HG03432 (cell line): Measurements from ENCODE around the gene MED13L.

Source experiments
- ATAC-seq: cut with Tn5 transposase; IDR thresholded peaks from one replicate; pipeline ENCODE4 v1.9.1; 2021; ENCODE audit warnings: mild to moderate bottlenecking, moderate library complexity; ENCODE audit not compliant: unreplicated experiment

MED13L gene

GRCh38 chr12:116216022-116216756 is 61.3 kb downstream of the MED13L start:
- ATAC-seq, result no peak

- ATAC-seq, result no peak
Measured at GRCh38 chr12:116215023-116215422, 62.5 kb downstream of the MED13L start.

- ATAC-seq, result no peak
Measured at GRCh38 chr12:116213885-116214527, 63.5 kb downstream of the MED13L start.

- no peak for ATAC-seq
Measured at GRCh38 chr12:116213014-116213413, 64.5 kb downstream of the MED13L start.

GRCh38 chr12:116210762-116211161 is 66.7 kb downstream of the MED13L start:
- no peak for ATAC-seq

- no peak for ATAC-seq
Measured at GRCh38 chr12:116210131-116210530, 67.4 kb downstream of the MED13L start.

- ATAC-seq, result no peak
Measured at GRCh38 chr12:116209503-116209902, 68.0 kb downstream of the MED13L start.

- ATAC-seq, result no peak
Measured at GRCh38 chr12:116207274-116207673, 70.2 kb downstream of the MED13L start.

- ATAC-seq, result no peak
Measured at GRCh38 chr12:116206828-116207227, 70.7 kb downstream of the MED13L start.

GRCh38 chr12:116204785-116205184 is 72.7 kb downstream of the MED13L start:
- no peak for ATAC-seq

- ATAC-seq, result no peak
Measured at GRCh38 chr12:116204169-116204568, 73.3 kb downstream of the MED13L start.

GRCh38 chr12:116202940-116203339 is 74.6 kb downstream of the MED13L start:
- ATAC-seq, result no peak

GRCh38 chr12:116202433-116202832 is 75.1 kb downstream of the MED13L start:
- ATAC-seq, result no peak

- no peak for ATAC-seq
Measured at GRCh38 chr12:116201908-116202307, 75.6 kb downstream of the MED13L start.

- no peak for ATAC-seq
Measured at GRCh38 chr12:116201359-116201758, 76.1 kb downstream of the MED13L start.

GRCh38 chr12:116200812-116201211 is 76.7 kb downstream of the MED13L start:
- no peak for ATAC-seq

GRCh38 chr12:116199160-116199706 is 78.3 kb downstream of the MED13L start:
- no peak for ATAC-seq

- no peak for ATAC-seq
Measured at GRCh38 chr12:116196752-116197718, 80.5 kb downstream of the MED13L start.

- ATAC-seq, result no peak
Measured at GRCh38 chr12:116196226-116196625, 81.3 kb downstream of the MED13L start.

- peak; percentile 86 for ATAC-seq
Measured at GRCh38 chr12:116194935-116195431, 82.5 kb downstream of the MED13L start.

- no peak for ATAC-seq
Measured at GRCh38 chr12:116189692-116190091, 87.8 kb downstream of the MED13L start.
